CD4-positive, alpha-beta memory T cell (primary cell): ENCODE data around the gene ATP6V0E2. TPM values are rescaled to one million over a fixed set of nuclear protein-coding genes. Genes with fewer than 3 reads are reported as not detected.

ENCODE experiments used
- CTCF ChIA-PET: fragments of 350-600 bp; sonication (Branson Sonifier 250); formaldehyde crosslinking; loops from one replicate; lab custom pipeline; 2021; ENCODE audit warnings: inconsistent platforms; ENCODE audit not compliant: partially characterized antibody; lab: Charles Lee
- POLR2A ChIA-PET: fragments of 350-600 bp; sonication (Branson Sonifier 250); formaldehyde crosslinking; loops from one replicate; lab custom pipeline; 2021; ENCODE audit not compliant: partially characterized antibody; lab: Charles Lee
- DNase-seq, 5 donors: peaks; one replicate each; pipeline versions ENCODE4 v3.0.0 to v3.0.0-alpha.2; 2020 to 2022; ENCODE audit warnings: mixed read lengths in 1 of 5
- H3K27ac ChIP-seq: one replicate; pipeline ENCODE4 v1.7.0; 2013; ENCODE audit warnings: low read depth, low read length
- H3K27me3 ChIP-seq: 2 replicates; pipeline ENCODE4 v1.7.0; 2013; ENCODE audit warnings: mild to moderate bottlenecking, low read length, moderate library complexity; ENCODE audit not compliant: insufficient read depth
- H3K36me3 ChIP-seq: 2 replicates; pipeline ENCODE4 v1.7.0; 2013; ENCODE audit warnings: mild to moderate bottlenecking, low read length, moderate library complexity; ENCODE audit not compliant: insufficient read depth
- H3K4me1 ChIP-seq: 2 replicates; pipeline ENCODE4 v1.7.0; 2013; ENCODE audit warnings: mild to moderate bottlenecking, low read length, moderate library complexity; ENCODE audit not compliant: insufficient read depth
- H3K4me3 ChIP-seq, 2 donors: one replicate each; pipeline ENCODE4 v1.7.0; 2013; ENCODE audit warnings: low read length in 2 of 2, mild to moderate bottlenecking in 1 of 2
- H3K9me3 ChIP-seq, 2 donors: one replicate each; pipeline ENCODE4 v1.7.0; 2013; ENCODE audit warnings: low read length in 2 of 2, control low read depth in 1 of 2; ENCODE audit not compliant: control insufficient read depth in 1 of 2
- H3K27ac Mint-ChIP-seq, 7 donors: one replicate each; pipeline ENCODE4 v1.8.0; 2020 to 2021; ENCODE audit warnings: mixed read lengths in 7 of 7, mild to moderate bottlenecking in 6 of 7, inconsistent platforms in 3 of 7, moderate library complexity in 3 of 7
- H3K27me3 Mint-ChIP-seq, 2 donors: one replicate each; pipeline ENCODE4 v1.8.0; 2020 to 2021; ENCODE audit warnings: mixed read lengths in 2 of 2
- H3K36me3 Mint-ChIP-seq, 2 donors: one replicate each; pipeline ENCODE4 v1.8.0; 2020 to 2021; ENCODE audit warnings: mixed read lengths in 2 of 2, inconsistent platforms in 1 of 2, mild to moderate bottlenecking in 1 of 2
- H3K4me1 Mint-ChIP-seq, 4 donors: one replicate each; pipeline ENCODE4 v1.8.0; 2020 to 2021; ENCODE audit warnings: mixed read lengths in 4 of 4, mild to moderate bottlenecking in 1 of 4
- H3K4me3 Mint-ChIP-seq, 8 donors: one replicate each; pipeline ENCODE4 v1.8.0; 2020 to 2021; ENCODE audit warnings: mixed read lengths in 8 of 8, mild to moderate bottlenecking in 7 of 8, moderate library complexity in 6 of 8, inconsistent platforms in 3 of 8
- H3K9me3 Mint-ChIP-seq, 8 donors: one replicate each; pipeline ENCODE4 v1.8.0; 2020 to 2021; ENCODE audit warnings: mixed read lengths in 8 of 8, mild to moderate bottlenecking in 5 of 8, inconsistent platforms in 3 of 8, moderate library complexity in 1 of 8
- intact Hi-C: fragments of 100-400 bp; cut with micrococcal nuclease; formaldehyde crosslinking; loops from one replicate; pipeline ENCODE4 v1.15.1; 2023
- polyA plus RNA-seq, 2 donors: library from polyadenylated mRNA; unstranded; fragments of 300-500 nt; fragmentation: Illumina TruSeq; gene quantifications; one replicate each; pipeline ENCODE4 v1.2.3, GENCODE V29; 2021
- total RNA-seq, 2 experiments: library from RNA; stranded (reverse); gene quantifications; one replicate each; pipeline ENCODE4 v1.2.3, GENCODE V29; 2021

The ATP6V0E2 gene
- total and polyA plus RNA-seq, 4 experiments from 2014 or later, result 64.6 to 163 (median 105) TPM

GRCh38 chr7:149849174-149849573 lies 24.6 kb upstream of the ATP6V0E2 start:
- Histone ChIP-seq H3K9me3 (no peaks in the 10 kb centered on the region), H3K27me3 (no peaks in the 10 kb centered on the region), H3K27ac (no peak overlapping the region), H3K4me3 (no peak overlapping the region), H3K4me1 (no peaks in the 10 kb centered on the region), H3K36me3 (peaks cover 14% of the 10 kb centered on the region)
- H3K4me1 Mint-ChIP-seq, result peaks cover 6 to 13% (median 8%) of the 10 kb centered on the region in 4 donors
- CTCF ChIA-PET, result interaction anchor here (0.7 to 2.1 kb wide), 4 partner anchors 9 to 34 kb away, joined by 3 to 13 read pairs (median 4); partner anchors contain the start of gene ZNF862
- POLR2A ChIA-PET, result interaction anchor here (1.0 to 3.1 kb wide), 5 partner anchors 9 to 21 kb away, joined by 3 to 12 read pairs (median 5); partner anchors contain the start of gene ZNF862
- no peak overlapping the region for H3K27ac Mint-ChIP-seq
- H3K36me3 Mint-ChIP-seq, result peaks cover 42 to 43% of the 10 kb centered on the region in 2 donors
- no peak overlapping the region for H3K4me3 Mint-ChIP-seq
- intact Hi-C loops, result no loop called here
- no peaks in the 10 kb centered on the region for H3K27me3 Mint-ChIP-seq
- no peaks in the 10 kb centered on the region for H3K9me3 Mint-ChIP-seq
- DNase-seq, result no peak

- H3K36me3 ChIP-seq, result peaks cover 14% of the 10 kb centered on the region
- CTCF ChIA-PET, result interaction anchor here (1.3 to 2.1 kb wide), 2 partner anchors 10 to 12 kb away, joined by 4 to 13 read pairs; partner anchors contain the start of gene ZNF862
- Mint-ChIP-seq H3K4me3 (no peak overlapping the region), H3K27me3 (no peaks in the 10 kb centered on the region), H3K9me3 (no peaks in the 10 kb centered on the region), H3K27ac (no peak overlapping the region), H3K36me3 (peaks cover 39 to 43% of the 10 kb centered on the region in 2 donors), H3K4me1 (peaks cover 14 to 20% (median 15%) of the 10 kb centered on the region in 4 donors)
- intact Hi-C loops, result no loop called here
- POLR2A ChIA-PET, result interaction anchor here (1.0 to 3.1 kb wide), 5 partner anchors 9 to 20 kb away, joined by 3 to 12 read pairs (median 5); partner anchors contain the start of gene ZNF862
- H3K27ac ChIP-seq, result no peak overlapping the region
- H3K4me3 ChIP-seq, result no peak overlapping the region
- H3K27me3 ChIP-seq, result no peaks in the 10 kb centered on the region
- H3K4me1 ChIP-seq, result peaks cover 9% of the 10 kb centered on the region
- no peak for DNase-seq
- no peaks in the 10 kb centered on the region for H3K9me3 ChIP-seq
Measured at GRCh38 chr7:149850007-149850594, 23.7 kb upstream of the ATP6V0E2 start.

GRCh38 chr7:149850716-149851115 lies 23.1 kb upstream of the ATP6V0E2 start:
- Mint-ChIP-seq H3K36me3 (peaks cover 36 to 39% of the 10 kb centered on the region in 2 donors), H3K27me3 (no peaks in the 10 kb centered on the region), H3K4me3 (no peak overlapping the region), H3K27ac (peak overlapping the region in 1 of 7 donors; percentile 60), H3K4me1 (peaks cover 17 to 26% (median 19%) of the 10 kb centered on the region in 4 donors), H3K9me3 (no peaks in the 10 kb centered on the region)
- Histone ChIP-seq H3K4me3 (no peak overlapping the region), H3K4me1 (peaks cover 15% of the 10 kb centered on the region), H3K9me3 (no peaks in the 10 kb centered on the region), H3K27me3 (no peaks in the 10 kb centered on the region), H3K27ac (no peak overlapping the region), H3K36me3 (peaks cover 14% of the 10 kb centered on the region)
- CTCF ChIA-PET, result interaction anchor here (2.1 kb wide), 1 partner anchor 11 kb away, joined by 13 read pairs; no protein-coding TSS in a partner anchor
- no peak for DNase-seq
- intact Hi-C loops, result no loop called here
- POLR2A ChIA-PET, result interaction anchor here (1.6 to 6.5 kb wide), 4 partner anchors 8 to 19 kb away, joined by 3 to 49 read pairs (median 30); no protein-coding TSS in a partner anchor

GRCh38 chr7:149851449-149851848 lies 22.3 kb upstream of the ATP6V0E2 start:
- H3K4me1 Mint-ChIP-seq, result peaks cover 25 to 31% (median 25%) of the 10 kb centered on the region in 4 donors
- H3K4me3 Mint-ChIP-seq, result no peak overlapping the region
- ChIA-PET CTCF (interaction anchor here (1.6 to 2.1 kb wide), 2 partner anchors 10 to 18 kb away, joined by 4 to 6 read pairs; no protein-coding TSS in a partner anchor), POLR2A (interaction anchor here (6.5 kb wide), 2 partner anchors 14 to 19 kb away, joined by 47 to 49 read pairs; no protein-coding TSS in a partner anchor)
- Histone ChIP-seq H3K4me1 (peaks cover 22% of the 10 kb centered on the region), H3K4me3 (no peak overlapping the region), H3K27me3 (no peaks in the 10 kb centered on the region), H3K36me3 (peaks cover 14% of the 10 kb centered on the region), H3K9me3 (no peaks in the 10 kb centered on the region), H3K27ac (no peak overlapping the region)
- no peak for DNase-seq
- H3K36me3 Mint-ChIP-seq, result peaks cover 31 to 33% of the 10 kb centered on the region in 2 donors
- H3K27me3 Mint-ChIP-seq, result no peaks in the 10 kb centered on the region
- H3K9me3 Mint-ChIP-seq, result no peaks in the 10 kb centered on the region
- H3K27ac Mint-ChIP-seq, result peak overlapping the region in 1 of 7 donors; percentile 82
- intact Hi-C loops, result no loop called here

GRCh38 chr7:149853157-149853556 lies 20.6 kb upstream of the ATP6V0E2 start:
- no peaks in the 10 kb centered on the region for H3K9me3 Mint-ChIP-seq
- intact Hi-C loops, result no loop called here
- H3K4me1 Mint-ChIP-seq, result peaks cover 34 to 48% (median 37%) of the 10 kb centered on the region in 4 donors
- Histone ChIP-seq H3K27ac (no peak overlapping the region), H3K27me3 (no peaks in the 10 kb centered on the region), H3K4me1 (peaks cover 38% of the 10 kb centered on the region), H3K36me3 (peaks cover 12% of the 10 kb centered on the region), H3K4me3 (no peak overlapping the region), H3K9me3 (no peaks in the 10 kb centered on the region)
- no peak overlapping the region for H3K27ac Mint-ChIP-seq
- DNase-seq, result no peak
- ChIA-PET CTCF (interaction anchor here (2.1 kb wide), 1 partner anchor 8 kb away, joined by 6 read pairs; no protein-coding TSS in a partner anchor), POLR2A (interaction anchor here (6.5 kb wide), 2 partner anchors 13 to 17 kb away, joined by 47 to 49 read pairs; no protein-coding TSS in a partner anchor)
- no peak overlapping the region for H3K4me3 Mint-ChIP-seq
- no peaks in the 10 kb centered on the region for H3K27me3 Mint-ChIP-seq
- peaks cover 23 to 24% of the 10 kb centered on the region in 2 donors for H3K36me3 Mint-ChIP-seq

GRCh38 chr7:149854611-149855360 lies 19.0 kb upstream of the ATP6V0E2 start:
- H3K4me1 ChIP-seq, result peaks cover 38% of the 10 kb centered on the region
- intact Hi-C loops, result loop anchor here (1.0 to 2.0 kb wide), 2 partner anchors 11 to 16 kb away; partner anchors contain the start of gene ZNF862
- ChIA-PET POLR2A (interaction anchor here (1.1 to 6.5 kb wide), 5 partner anchors 11 to 469 kb away, joined by 3 to 49 read pairs (median 23); partner anchors contain the start of genes ACTR3C, LRRC61 and ZNF862), CTCF (interaction anchor here (0.6 to 1.8 kb wide), 8 partner anchors 11 to 593 kb away, joined by 3 to 8 read pairs (median 4); no protein-coding TSS in a partner anchor)
- H3K27me3 ChIP-seq, result no peaks in the 10 kb centered on the region
- Mint-ChIP-seq H3K27ac (peak overlapping the region; percentile 54 to 89 (median 83)), H3K4me1 (peaks cover 36 to 50% (median 37%) of the 10 kb centered on the region in 4 donors), H3K4me3 (peak overlapping the region in 6 of 8 donors; percentile 4 to 62 (median 32)), H3K36me3 (peaks cover 18 to 30% of the 10 kb centered on the region in 2 donors), H3K27me3 (no peaks in the 10 kb centered on the region), H3K9me3 (no peaks in the 10 kb centered on the region)
- no peak overlapping the region for H3K4me3 ChIP-seq
- H3K9me3 ChIP-seq, result no peaks in the 10 kb centered on the region
- peak in 3 of 5 donors; percentile 41 to 49 (median 43) for DNase-seq
- peak overlapping the region; percentile 7 for H3K27ac ChIP-seq
- H3K36me3 ChIP-seq, result peaks cover 4% of the 10 kb centered on the region
